Measurements from ENCODE around the gene PRSS37. TPM values are rescaled to one million over a fixed set of nuclear protein-coding genes. Genes with fewer than 3 reads are reported as not detected.

PRSS37 gene
- total RNA-seq, 2 experiments from 2014 or later = not detected

DNA sequence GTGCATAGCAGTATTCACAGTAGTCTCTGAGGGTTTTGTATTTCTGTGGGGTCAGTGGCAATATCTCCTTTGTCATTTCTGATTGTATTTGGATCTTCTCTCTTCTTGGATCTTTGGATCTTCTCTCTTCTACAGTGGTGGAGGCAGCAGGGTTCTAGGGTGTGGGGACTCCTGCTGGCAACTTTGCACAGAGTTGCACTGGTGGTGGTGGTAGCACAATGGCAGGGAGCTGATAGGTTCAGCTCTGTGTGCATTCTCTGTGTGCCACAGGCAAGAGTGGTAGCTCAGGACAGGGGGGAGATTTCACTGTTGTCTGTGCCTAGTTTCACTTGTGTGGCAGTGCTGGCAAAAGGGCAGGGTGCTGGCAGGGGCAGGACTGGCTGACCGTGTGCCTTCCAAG lies 35.1 kb upstream of the PRSS37 start:
- TF ChIP-seq CTCF (conservative IDR thresholded peaks at IDR 0.05; ENCODE audit: low read length) = no peak
- no peak for TF ChIP-seq EZH2phosphoT487 (IDR thresholded peaks at IDR 0.05; ENCODE audit: borderline replicate concordance, low read depth, low read length)
- no peaks in the 10 kb centered on the region for H3K4me1 ChIP-seq (ENCODE audit: insufficient read depth, low read length, poor library complexity, severe bottlenecking)
- no peaks in the 10 kb centered on the region for H3K9me2 ChIP-seq (ENCODE audit: insufficient read depth, low read length)
- no peak overlapping the region for H3K27ac ChIP-seq (ENCODE audit: low read depth, low read length, poor library complexity, severe bottlenecking)
- DNase-seq (ENCODE audit: low spot score) = no peak
- no peak overlapping the region for H2AFZ ChIP-seq (ENCODE audit: low read length)
- no peaks in the 10 kb centered on the region for H4K20me1 ChIP-seq (ENCODE audit: insufficient read depth, low read length)
- H3K79me2 ChIP-seq (ENCODE audit: insufficient read depth, low read depth, low read length) = no peaks in the 10 kb centered on the region
- H3K4me3 ChIP-seq (ENCODE audit: low read depth, low read length, poor library complexity, severe bottlenecking) = no peak overlapping the region
- intact Hi-C loops (cut with micrococcal nuclease; ENCODE audit: unreplicated experiment) = no loop called here
- H3K9me3 ChIP-seq (ENCODE audit: low read length) = no peaks in the 10 kb centered on the region
- BruUV-seq (replicated peaks) = no TSS peak
- no peak overlapping the region for H3K4me2 ChIP-seq (ENCODE audit: low read length)
- CTCF ChIA-PET (ENCODE audit: unreplicated experiment) = no interaction called here
- POLR2A ChIA-PET = no interaction called here
- H3K36me3 ChIP-seq (ENCODE audit: insufficient read depth, low read length) = no peaks in the 10 kb centered on the region

DNA sequence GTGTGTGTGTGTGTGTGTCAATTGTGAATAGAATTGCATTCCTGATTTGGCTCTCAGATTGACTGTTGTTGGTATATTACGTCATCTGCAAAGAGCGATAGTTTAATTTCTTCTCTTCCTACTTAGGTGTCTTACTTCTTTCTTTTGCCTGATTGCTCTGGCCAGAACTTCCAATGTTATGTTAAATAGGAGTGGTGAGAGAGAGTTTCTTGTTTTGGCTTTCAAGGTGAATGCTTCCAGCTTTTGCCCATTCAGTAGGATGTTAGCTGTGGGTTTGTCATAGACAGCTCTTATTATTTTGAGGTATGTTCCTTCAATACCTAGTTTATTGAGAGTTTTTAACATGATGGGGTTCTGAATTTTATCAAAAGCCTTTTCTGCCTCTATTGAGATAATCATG lies 34.2 kb upstream of the PRSS37 start:
- ChIA-PET POLR2A (no interaction called here), CTCF (ENCODE audit: unreplicated experiment) (no interaction called here)
- Histone ChIP-seq H3K4me3 (ENCODE audit: low read depth, low read length, poor library complexity, severe bottlenecking) (no peak overlapping the region), H3K9me2 (ENCODE audit: insufficient read depth, low read length) (no peaks in the 10 kb centered on the region), H2AFZ (ENCODE audit: low read length) (no peak overlapping the region), H3K79me2 (ENCODE audit: insufficient read depth, low read depth, low read length) (no peaks in the 10 kb centered on the region), H4K20me1 (ENCODE audit: insufficient read depth, low read length) (no peaks in the 10 kb centered on the region), H3K9me3 (ENCODE audit: low read length) (no peaks in the 10 kb centered on the region), H3K4me2 (ENCODE audit: low read length) (no peak overlapping the region), H3K4me1 (ENCODE audit: insufficient read depth, low read length, poor library complexity, severe bottlenecking) (no peaks in the 10 kb centered on the region), H3K36me3 (ENCODE audit: insufficient read depth, low read length) (no peaks in the 10 kb centered on the region), H3K27ac (ENCODE audit: low read depth, low read length, poor library complexity, severe bottlenecking) (no peak overlapping the region)
- intact Hi-C loops (cut with micrococcal nuclease; ENCODE audit: unreplicated experiment) = no loop called here
- DNase-seq (ENCODE audit: low spot score) = no peak
- TF ChIP-seq CTCF (conservative IDR thresholded peaks at IDR 0.05; ENCODE audit: low read length) (no peak), EZH2phosphoT487 (IDR thresholded peaks at IDR 0.05; ENCODE audit: borderline replicate concordance, low read depth, low read length) (no peak)
- no TSS peak for BruUV-seq (replicated peaks)

GRCh38 chr7:141874787-141875186 lies 33.5 kb upstream of the PRSS37 start:
- no TSS peak for BruUV-seq (replicated peaks)
- CTCF ChIA-PET (ENCODE audit: unreplicated experiment) = no interaction called here
- no peak overlapping the region for H3K27ac ChIP-seq (ENCODE audit: low read depth, low read length, poor library complexity, severe bottlenecking)
- no peaks in the 10 kb centered on the region for H3K4me1 ChIP-seq (ENCODE audit: insufficient read depth, low read length, poor library complexity, severe bottlenecking)
- no peak overlapping the region for H2AFZ ChIP-seq (ENCODE audit: low read length)
- DNase-seq (ENCODE audit: low spot score) = no peak
- H3K4me3 ChIP-seq (ENCODE audit: low read depth, low read length, poor library complexity, severe bottlenecking) = no peak overlapping the region
- intact Hi-C loops (cut with micrococcal nuclease; ENCODE audit: unreplicated experiment) = no loop called here
- H3K9me2 ChIP-seq (ENCODE audit: insufficient read depth, low read length) = no peaks in the 10 kb centered on the region
- H3K4me2 ChIP-seq (ENCODE audit: low read length) = no peak overlapping the region
- H4K20me1 ChIP-seq (ENCODE audit: insufficient read depth, low read length) = no peaks in the 10 kb centered on the region
- no peaks in the 10 kb centered on the region for H3K9me3 ChIP-seq (ENCODE audit: low read length)
- H3K79me2 ChIP-seq (ENCODE audit: insufficient read depth, low read depth, low read length) = no peaks in the 10 kb centered on the region
- TF ChIP-seq CTCF (conservative IDR thresholded peaks at IDR 0.05; ENCODE audit: low read length) = no peak
- TF ChIP-seq EZH2phosphoT487 (IDR thresholded peaks at IDR 0.05; ENCODE audit: borderline replicate concordance, low read depth, low read length) = no peak
- no peaks in the 10 kb centered on the region for H3K36me3 ChIP-seq (ENCODE audit: insufficient read depth, low read length)
- POLR2A ChIA-PET = no interaction called here

Data from OCI-LY7 (cell line).